Loucy (cell line): ENCODE results near the gene JAG1.

Experiments used
- CTCF ChIP-seq: fragments of 200-600 bp; sonication (generic); conservative IDR thresholded peaks from 2 replicates; pipeline ENCODE4 v1.5.1; 2014; ENCODE audit warnings: mild to moderate bottlenecking, antibody characterized with exemption, low read length
- EZH2phosphoT487 ChIP-seq: fragments of 200-600 bp; IDR thresholded peaks from 2 replicates; pipeline ENCODE4 v1.6.1; 2018; ENCODE audit warnings: antibody characterized with exemption, mild to moderate bottlenecking, moderate library complexity, borderline replicate concordance

DNA sequence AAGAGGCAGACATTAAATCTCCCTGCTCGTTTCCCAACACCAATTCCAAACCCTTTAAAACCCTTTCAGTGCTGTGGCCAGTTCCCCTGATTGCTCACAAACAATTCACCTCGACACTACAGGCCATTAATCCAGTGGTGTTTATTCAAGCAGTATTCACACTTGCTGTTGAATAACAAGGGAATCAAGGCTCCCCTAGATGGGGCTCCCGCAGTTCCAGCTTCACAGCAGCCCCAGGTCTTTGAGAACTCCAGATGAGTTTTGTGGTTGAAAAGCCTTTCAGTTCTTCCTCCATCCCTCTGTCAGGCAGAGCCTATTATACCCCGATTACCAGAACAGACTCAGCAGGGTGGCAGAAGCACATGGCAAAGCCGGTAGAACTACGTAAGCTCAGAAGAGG, 36.2 kb downstream of the JAG1 start:
- TF ChIP-seq CTCF (no peak), EZH2phosphoT487 (no peak)
